HT1080 (cell line): ENCODE data around the gene MTMR3. TPM values are rescaled to one million over a fixed set of nuclear protein-coding genes. Genes with fewer than 3 reads are reported as not detected.

Source experiments
- DNase-seq: peaks from one replicate; pipeline ENCODE4 v3.0.0-alpha.2; 2015; ENCODE audit warnings: low read depth
- total RNA-seq: library from RNA; depleted of rRNA; stranded (reverse); fragments of >200 nt; shearing (Covaris generic); gene quantifications from 2 replicates; pipeline ENCODE4 v1.2.3, GENCODE V29; 2014

The MTMR3 gene
- total RNA-seq, 1 experiment from 2014 or later = 10.9 TPM

- no peak for DNase-seq
Measured at GRCh38 chr22:29914991-29915533, 32.1 kb downstream of the MTMR3 start.

- no peak for DNase-seq
Measured at GRCh38 chr22:29916007-29916544, 33.1 kb downstream of the MTMR3 start.

- DNase-seq = no peak
Measured at GRCh38 chr22:29917052-29917902, 34.3 kb downstream of the MTMR3 start.

GRCh38 chr22:29925402-29925801, 42.4 kb downstream of the MTMR3 start:
- DNase-seq = no peak

DNA sequence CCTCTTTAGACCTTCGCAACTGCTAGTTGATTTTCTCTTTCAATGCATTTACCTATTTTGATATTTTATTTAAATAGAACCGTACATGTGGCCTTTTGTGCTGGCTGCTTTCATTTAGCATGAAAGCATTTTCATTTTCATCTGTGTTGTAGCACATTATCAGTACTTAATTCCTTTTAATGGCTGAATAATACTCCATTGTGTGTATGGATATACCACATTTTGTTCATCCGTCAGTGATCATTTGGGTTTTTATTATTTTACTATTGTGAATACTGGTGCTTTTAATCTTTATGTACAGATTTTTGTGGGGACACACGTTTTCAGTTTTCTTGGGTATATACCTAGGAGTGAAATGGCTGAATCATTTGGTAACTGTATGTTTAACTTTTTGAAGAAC, 43.1 kb downstream of the MTMR3 start:
- no peak for DNase-seq

DNA sequence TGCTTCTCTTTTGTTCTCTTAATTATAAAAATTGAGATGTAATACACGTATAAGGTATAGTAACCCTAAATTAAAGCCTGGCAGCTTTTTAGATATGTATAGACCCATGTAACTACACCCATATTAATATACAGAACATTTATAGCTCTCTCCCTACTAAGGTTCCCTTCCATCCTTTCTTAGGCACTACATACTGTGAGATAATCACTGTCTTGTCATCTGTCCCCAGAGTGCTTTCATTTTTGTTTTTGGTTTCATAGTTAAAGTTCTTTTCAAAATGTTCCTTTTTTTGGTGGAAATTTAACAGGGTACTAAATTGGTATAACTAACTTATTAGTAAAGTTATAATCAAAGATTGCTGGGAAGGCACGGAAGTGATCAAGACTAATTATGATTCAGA, 49.2 kb downstream of the MTMR3 start:
- DNase-seq = no peak

- DNase-seq = no peak
Measured at GRCh38 chr22:29933619-29934018, 50.6 kb downstream of the MTMR3 start.

GRCh38 chr22:29934596-29934995, 51.6 kb downstream of the MTMR3 start:
- DNase-seq = no peak

GRCh38 chr22:29936186-29936585, 53.2 kb downstream of the MTMR3 start:
- DNase-seq = no peak

- DNase-seq = no peak
Measured at GRCh38 chr22:29937940-29938693, 55.1 kb downstream of the MTMR3 start.

GRCh38 chr22:29940526-29940925, 57.6 kb downstream of the MTMR3 start:
- no peak for DNase-seq

DNA sequence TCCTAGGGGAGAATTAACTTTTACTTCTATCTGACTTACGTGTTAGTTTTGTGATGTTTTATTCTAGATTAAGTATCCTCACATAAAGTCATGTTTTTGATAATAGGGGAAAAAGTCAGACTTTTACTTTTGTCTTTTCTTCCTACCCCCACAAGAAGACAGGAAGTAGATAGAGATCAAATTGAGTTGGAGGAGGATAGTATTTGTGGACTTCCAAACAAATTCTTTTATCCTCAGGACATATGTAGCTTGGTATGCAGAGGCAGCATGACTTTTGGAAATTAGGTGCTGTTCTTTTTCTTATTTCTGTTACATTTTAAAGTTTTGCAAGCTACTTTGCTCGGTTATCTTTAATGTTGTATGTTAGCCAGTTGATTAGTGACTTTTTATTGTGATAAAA, 61.4 kb downstream of the MTMR3 start:
- DNase-seq = no peak

DNA sequence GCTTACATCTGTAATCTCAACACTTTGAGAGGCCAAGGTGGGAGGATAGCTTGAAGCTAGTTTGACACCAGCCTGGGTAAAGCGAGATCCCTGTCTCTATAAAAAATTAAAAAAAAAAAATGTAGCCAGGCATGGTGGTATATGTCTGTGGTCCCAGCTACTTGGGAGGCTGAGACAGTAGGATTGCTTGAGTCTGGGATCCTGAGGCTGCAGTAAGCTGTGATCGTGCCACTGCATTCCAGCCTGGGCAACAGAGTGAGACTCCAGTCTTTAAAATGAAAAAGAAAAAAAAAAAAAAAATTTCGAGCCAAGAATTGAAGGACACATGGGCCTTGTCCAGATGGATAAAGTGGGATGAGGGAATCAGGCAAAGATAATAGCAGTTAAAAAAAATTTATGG, 62.5 kb downstream of the MTMR3 start:
- no peak for DNase-seq

GRCh38 chr22:29946220-29946619, 63.2 kb downstream of the MTMR3 start:
- DNase-seq = no peak

GRCh38 chr22:29947410-29948384, 64.7 kb downstream of the MTMR3 start:
- peak; percentile 4 for DNase-seq

DNA sequence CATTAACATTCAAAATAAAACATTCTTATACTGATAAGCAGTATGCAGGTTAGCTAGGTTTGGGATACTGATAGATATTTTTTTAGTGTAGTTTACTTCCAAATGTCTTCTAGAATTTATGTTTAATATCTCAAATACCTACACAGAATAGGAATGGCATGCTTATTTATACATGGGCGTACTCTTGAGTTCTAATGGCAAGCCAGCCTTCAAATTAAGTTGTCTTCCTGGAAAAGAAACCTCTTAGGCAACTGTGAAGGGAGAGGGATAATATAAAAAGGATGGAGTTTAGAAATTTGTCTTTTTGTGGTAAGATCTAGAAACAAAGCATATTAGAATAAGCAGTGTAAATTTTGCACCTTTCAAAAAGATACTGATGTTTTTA, 65.4 kb downstream of the MTMR3 start:
- no peak for DNase-seq

- no peak for DNase-seq
Measured at GRCh38 chr22:29949872-29950271, 66.9 kb downstream of the MTMR3 start.

DNA sequence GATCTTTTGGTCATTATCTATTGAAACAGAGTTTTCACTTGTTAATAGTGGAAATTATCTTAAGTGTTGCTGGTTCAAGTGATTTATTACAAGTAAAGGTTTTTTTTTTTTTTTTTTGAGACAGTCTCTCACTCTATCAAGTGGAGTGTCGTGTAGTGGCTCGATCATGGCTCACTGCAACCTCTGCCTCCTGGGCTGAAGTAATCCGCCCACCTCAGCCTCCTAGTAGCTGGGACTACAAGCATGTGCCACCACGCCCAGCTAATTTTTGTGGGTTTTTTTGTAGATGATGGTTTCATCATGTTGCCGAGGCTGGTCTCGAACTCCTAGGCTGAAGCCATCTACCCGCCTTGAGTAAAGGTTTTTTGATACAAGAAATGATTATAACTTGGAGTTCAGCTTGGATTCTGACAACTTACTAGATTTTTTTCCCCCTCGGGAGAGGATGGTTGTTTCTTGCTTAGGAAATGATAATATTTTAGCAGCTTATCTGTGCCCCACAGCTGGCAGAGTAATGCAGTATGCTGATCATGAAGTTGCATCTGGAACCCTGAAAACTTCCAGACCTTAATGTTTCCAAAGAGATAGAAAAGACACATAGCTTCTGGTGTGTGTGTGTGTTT, 68.9 kb downstream of the MTMR3 start:
- DNase-seq = no peak

GRCh38 chr22:29954203-29954855, 71.4 kb downstream of the MTMR3 start:
- DNase-seq = no peak

DNA sequence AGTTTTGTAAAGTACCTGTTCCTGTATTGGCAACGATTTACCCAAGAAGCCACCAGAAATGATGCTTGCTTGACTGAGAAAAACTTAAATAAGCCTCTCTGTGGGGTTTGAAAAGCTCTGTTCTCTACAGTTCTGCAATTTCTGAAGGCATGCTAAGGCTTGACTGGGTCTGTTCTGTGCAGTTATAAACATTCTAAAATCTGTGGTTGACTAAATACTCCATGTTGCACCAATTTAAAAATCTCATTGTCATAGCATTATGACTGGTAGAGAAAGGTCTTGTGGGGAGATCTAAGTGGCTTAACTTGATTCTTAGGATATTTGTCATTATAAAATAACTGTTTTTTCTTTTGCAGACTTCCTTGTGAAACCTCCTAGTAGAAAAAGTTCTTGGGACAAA, 73.7 kb downstream of the MTMR3 start:
- DNase-seq = no peak
